C4-2B (cell line): ENCODE measurements around the gene TTL.

Experiments used
- ZFX ChIP-seq: fragments of 450-650 bp; IDR thresholded peaks from 2 replicates; pipeline ENCODE4 v1.6.1; 2017
- TF ChIP-seq, protein P1 (sequence below): fragments of 450-650 bp; conservative IDR thresholded peaks from 2 replicates; pipeline ENCODE4 v1.5.1; 2017; ENCODE audit warnings: mild to moderate bottlenecking

DNA sequence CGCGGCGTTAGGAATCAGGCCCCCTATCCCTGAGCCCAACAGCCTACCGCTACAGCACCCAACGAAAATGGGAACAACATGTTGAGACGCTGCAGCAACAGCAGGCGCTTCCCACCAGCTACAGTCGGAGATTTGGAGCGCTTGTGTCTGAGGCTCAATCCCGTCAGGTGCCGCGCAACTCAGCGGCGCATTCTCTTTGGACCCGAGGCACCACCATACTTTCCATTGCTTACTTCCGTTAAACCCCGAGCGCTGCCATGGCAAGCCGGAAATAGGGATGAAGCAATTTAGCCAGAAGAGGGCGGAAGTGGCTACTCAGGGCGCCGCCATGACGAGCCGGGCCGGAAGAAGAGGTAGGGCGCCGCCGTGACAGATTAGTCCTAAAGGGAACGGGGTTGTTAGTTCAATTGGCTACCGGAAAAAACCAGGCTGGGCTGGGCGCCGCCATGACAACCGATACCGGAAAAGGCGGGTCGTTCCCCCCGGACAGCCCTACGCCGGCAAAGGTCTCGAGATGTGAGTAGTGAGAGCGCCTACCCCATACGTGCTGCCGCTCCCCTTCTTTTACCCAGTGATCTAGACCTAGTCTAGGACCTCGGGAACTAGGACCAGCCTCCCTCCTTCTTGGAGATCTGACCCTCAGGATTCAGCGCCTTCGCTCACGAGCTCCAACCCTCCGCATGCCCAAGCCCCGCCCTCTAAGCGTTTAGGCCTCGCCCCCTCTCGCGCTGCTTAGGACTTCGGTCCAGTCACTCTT lies 102.4 kb downstream of the TTL start, which contains the start of gene CHCHD5:
- TF ChIP-seq, protein P1, sequence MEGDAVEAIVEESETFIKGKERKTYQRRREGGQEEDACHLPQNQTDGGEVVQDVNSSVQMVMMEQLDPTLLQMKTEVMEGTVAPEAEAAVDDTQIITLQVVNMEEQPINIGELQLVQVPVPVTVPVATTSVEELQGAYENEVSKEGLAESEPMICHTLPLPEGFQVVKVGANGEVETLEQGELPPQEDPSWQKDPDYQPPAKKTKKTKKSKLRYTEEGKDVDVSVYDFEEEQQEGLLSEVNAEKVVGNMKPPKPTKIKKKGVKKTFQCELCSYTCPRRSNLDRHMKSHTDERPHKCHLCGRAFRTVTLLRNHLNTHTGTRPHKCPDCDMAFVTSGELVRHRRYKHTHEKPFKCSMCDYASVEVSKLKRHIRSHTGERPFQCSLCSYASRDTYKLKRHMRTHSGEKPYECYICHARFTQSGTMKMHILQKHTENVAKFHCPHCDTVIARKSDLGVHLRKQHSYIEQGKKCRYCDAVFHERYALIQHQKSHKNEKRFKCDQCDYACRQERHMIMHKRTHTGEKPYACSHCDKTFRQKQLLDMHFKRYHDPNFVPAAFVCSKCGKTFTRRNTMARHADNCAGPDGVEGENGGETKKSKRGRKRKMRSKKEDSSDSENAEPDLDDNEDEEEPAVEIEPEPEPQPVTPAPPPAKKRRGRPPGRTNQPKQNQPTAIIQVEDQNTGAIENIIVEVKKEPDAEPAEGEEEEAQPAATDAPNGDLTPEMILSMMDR, result no peak; the same call in 1 of the 2 replicates
- 0 out of 2 replicates have a peak, but pooled peaks have one; percentile 53 for TF ChIP-seq ZFX
